Measurements from ENCODE around the gene ZSCAN29. TPM values are rescaled to one million over a fixed set of nuclear protein-coding genes. Genes with fewer than 3 reads are reported as not detected.

Gene ZSCAN29
- total RNA-seq, 1 donor from 2014 or later, result 7.8 TPM

DNA sequence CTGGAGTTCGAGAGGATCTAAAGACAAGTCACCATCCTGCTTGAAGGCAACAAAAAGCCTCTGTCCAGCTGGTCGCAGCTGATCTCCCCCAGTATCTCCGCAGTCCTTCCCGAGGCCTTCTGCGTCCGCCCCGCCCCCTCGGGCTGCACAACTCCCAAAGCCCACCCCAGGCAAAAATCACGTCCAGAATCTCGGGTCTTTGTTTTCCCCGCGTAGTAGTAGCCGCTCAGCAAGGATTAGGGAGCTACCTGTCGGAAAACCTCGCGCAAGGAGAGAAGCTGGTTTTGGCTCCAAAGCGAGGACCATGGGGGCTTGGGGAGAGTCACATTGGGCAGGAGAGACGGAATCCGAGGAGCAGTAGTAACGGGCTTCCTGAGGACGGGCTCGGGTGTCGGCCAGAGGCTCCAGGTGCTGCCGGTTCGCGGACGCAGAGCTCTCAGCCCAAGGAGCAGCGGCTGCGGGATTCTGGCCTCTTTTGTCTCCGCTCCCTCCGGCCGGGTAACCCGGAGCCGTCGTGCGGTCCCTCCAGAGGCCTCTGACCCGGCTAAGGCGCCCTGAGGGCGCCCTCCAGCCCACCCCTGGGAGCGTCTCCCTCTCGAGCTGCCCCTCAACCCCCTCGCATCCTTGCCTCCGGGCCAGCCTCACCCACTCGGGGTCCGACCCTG lies 401 bp downstream of the ZSCAN29 start:
- Histone ChIP-seq H3K27ac (peak overlapping the region; percentile 44 to 62), H3K27me3 (no peaks in the 10 kb centered on the region), H3K36me3 (peaks cover 17 to 19% of the 10 kb centered on the region in 2 donors), H3K4me1 (peaks cover 0 to 11% of the 10 kb centered on the region in 2 donors), H3K4me3 (peak overlapping the region; percentile 83 to 92), H3K9me3 (no peaks in the 10 kb centered on the region)
- intact Hi-C loops (cut with DNase I), result loop anchor here (2.0 kb wide), 1 partner anchor 40 kb away; the partner anchor contains the start of gene LCMT2
- TF ChIP-seq, protein P1, sequence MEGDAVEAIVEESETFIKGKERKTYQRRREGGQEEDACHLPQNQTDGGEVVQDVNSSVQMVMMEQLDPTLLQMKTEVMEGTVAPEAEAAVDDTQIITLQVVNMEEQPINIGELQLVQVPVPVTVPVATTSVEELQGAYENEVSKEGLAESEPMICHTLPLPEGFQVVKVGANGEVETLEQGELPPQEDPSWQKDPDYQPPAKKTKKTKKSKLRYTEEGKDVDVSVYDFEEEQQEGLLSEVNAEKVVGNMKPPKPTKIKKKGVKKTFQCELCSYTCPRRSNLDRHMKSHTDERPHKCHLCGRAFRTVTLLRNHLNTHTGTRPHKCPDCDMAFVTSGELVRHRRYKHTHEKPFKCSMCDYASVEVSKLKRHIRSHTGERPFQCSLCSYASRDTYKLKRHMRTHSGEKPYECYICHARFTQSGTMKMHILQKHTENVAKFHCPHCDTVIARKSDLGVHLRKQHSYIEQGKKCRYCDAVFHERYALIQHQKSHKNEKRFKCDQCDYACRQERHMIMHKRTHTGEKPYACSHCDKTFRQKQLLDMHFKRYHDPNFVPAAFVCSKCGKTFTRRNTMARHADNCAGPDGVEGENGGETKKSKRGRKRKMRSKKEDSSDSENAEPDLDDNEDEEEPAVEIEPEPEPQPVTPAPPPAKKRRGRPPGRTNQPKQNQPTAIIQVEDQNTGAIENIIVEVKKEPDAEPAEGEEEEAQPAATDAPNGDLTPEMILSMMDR (IDR thresholded peaks at IDR 0.05), result no peak
- DNase-seq (ENCODE audit: low spot score in 2 of 2), result peak in 1 of 2 donors; percentile 63

DNA sequence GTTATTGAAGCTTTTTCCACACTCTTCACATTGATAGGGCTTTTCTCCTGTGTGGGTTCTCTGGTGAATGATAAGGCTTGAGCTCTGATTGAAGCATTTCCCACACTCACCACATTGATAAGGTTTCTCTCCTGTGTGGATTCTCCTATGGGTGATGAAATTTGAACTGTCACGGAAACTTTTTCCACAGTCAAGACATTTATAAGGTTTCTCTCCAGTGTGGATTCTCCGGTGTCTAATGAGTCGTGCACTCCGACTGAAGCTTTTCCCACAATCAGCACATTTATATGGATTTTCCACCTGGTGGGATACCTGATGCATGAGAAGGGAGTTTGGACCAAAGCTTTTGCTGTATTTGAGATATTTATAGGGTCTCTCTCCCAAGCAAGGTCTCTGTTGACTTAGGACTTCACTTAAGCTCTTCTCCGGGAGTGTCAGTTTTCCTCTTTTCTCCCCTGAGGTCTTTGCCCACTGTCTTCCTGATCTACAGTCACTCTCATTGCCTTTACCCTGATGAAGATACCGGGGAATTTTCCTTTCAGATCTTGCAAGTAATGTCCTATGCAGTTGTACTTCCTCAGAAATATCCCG lies 9.4 kb downstream of the ZSCAN29 start:
- TF ChIP-seq, protein P1 (IDR thresholded peaks at IDR 0.05), result no peak
- Histone ChIP-seq H3K9me3 (peaks cover 38 to 51% of the 10 kb centered on the region in 2 donors), H3K27me3 (no peaks in the 10 kb centered on the region), H3K27ac (no peak overlapping the region), H3K36me3 (peaks cover 65 to 89% of the 10 kb centered on the region in 2 donors), H3K4me1 (no peaks in the 10 kb centered on the region), H3K4me3 (no peak overlapping the region)
- intact Hi-C loops (cut with DNase I), result no loop called here
- DNase-seq (ENCODE audit: low spot score in 2 of 2), result no peak

DNA sequence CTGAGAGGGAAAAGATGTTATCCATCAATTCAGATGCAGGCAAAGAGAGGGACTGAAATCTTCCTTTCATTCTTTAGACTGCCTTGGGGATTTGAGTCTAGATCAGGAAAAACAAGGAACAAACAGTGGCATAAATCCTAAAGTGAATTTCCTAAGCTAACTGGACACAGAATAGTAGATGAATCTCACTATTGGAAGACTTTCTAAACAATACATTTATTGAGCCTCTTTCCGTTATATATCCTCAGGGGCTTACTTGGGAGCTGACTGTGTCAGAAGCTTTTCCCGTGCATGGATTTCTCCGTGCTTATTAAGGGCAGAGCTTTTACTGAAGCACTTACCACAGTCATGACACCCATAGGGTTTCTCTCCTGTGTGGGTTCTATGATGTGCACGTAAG lies 10.0 kb downstream of the ZSCAN29 start:
- H3K4me1 ChIP-seq, result no peaks in the 10 kb centered on the region
- intact Hi-C loops (cut with DNase I), result no loop called here
- DNase-seq (ENCODE audit: low spot score in 2 of 2), result no peak
- H3K27ac ChIP-seq, result no peak overlapping the region
- peaks cover 38 to 51% of the 10 kb centered on the region in 2 donors for H3K9me3 ChIP-seq
- H3K36me3 ChIP-seq, result peaks cover 59 to 83% of the 10 kb centered on the region in 2 donors
- no peak overlapping the region for H3K4me3 ChIP-seq
- TF ChIP-seq, protein P1 (IDR thresholded peaks at IDR 0.05), result no peak
- H3K27me3 ChIP-seq, result no peaks in the 10 kb centered on the region

DNA sequence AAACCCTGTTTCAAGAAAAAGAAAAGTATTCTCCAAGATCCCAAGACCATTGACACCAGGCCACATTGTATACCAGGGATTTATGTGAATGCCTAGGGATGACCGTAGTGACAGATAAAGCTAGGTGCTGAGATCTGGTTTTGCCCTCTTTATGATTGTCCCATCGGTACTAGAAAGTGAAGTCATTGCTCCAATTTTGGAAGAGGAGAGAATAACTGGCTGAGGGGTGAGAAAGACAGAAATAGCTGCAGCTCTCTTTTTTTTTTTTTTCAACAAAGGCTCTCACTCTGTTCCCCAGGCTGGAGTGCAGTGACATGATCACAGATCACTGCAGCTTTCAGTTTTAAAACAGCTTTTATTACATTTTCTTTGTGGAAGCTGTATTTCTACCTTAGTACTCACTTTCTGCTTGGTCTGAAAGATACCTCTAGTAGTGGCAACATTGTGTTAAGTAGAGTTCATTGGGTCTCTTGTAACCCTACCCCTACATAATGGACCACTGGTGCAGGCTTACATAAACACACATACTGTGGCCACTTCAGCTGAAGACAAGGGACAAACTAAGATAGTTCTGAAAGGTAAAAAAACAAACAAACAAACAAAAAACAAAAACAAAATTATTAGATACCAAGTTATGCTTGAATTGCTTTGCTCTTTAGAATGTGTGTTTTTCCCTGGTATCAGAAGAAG lies 18.0 kb downstream of the ZSCAN29 start:
- DNase-seq (ENCODE audit: low spot score in 2 of 2), result no peak
- no peaks in the 10 kb centered on the region for H3K27me3 ChIP-seq
- H3K4me3 ChIP-seq, result no peak overlapping the region
- intact Hi-C loops (cut with DNase I), result no loop called here
- peak overlapping the region; percentile 2 to 9 for H3K27ac ChIP-seq
- TF ChIP-seq, protein P1 (IDR thresholded peaks at IDR 0.05), result no peak
- H3K36me3 ChIP-seq, result peaks cover 4 to 12% of the 10 kb centered on the region in 2 donors
- no peaks in the 10 kb centered on the region for H3K9me3 ChIP-seq
- no peaks in the 10 kb centered on the region for H3K4me1 ChIP-seq

DNA sequence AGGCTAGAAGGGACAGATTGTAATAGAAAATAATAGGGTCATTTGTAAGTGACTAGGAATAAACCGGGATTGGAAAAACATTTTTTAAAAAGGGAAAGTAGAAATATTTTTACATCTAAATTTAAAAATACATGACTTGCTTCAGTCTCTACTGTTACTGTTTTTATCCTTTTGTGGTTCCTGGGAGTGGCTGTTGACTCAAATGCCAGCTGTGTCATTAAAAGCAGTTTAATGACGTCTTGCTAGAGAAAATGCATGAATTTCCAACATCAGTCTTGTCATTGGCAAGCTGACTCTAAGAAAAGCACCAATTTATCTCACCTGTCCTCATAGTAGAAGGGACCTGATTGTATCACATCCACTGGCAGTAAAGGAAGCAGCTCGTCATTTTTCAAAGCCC lies 23.7 kb downstream of the ZSCAN29 start:
- intact Hi-C loops (cut with DNase I), result no loop called here
- Histone ChIP-seq H3K36me3 (peaks cover 9 to 10% of the 10 kb centered on the region in 2 donors), H3K9me3 (no peaks in the 10 kb centered on the region), H3K4me3 (no peak overlapping the region), H3K27ac (no peak overlapping the region), H3K27me3 (no peaks in the 10 kb centered on the region), H3K4me1 (no peaks in the 10 kb centered on the region)
- TF ChIP-seq, protein P1 (IDR thresholded peaks at IDR 0.05), result no peak
- no peak for DNase-seq (ENCODE audit: low spot score in 2 of 2)
